Erythroblast (primary cell): ENCODE data around the gene GRIK4.

Experiments used
- DNase-seq, 2 experiments: peaks; one replicate each; lab custom pipeline; 2025; lab: John Stamatoyannopoulos, UW
- GATA1 ChIP-seq: IDR thresholded peaks from 2 replicates; pipeline ENCODE4 v1.6.1; 2011; ENCODE audit warnings: low read depth, mild to moderate bottlenecking, control low read depth, low read length, moderate library complexity
- POLR2A ChIP-seq: IDR thresholded peaks from 2 replicates; pipeline ENCODE4 v1.6.1; 2011; ENCODE audit warnings: mild to moderate bottlenecking, low read length

GRIK4 gene, protein sequence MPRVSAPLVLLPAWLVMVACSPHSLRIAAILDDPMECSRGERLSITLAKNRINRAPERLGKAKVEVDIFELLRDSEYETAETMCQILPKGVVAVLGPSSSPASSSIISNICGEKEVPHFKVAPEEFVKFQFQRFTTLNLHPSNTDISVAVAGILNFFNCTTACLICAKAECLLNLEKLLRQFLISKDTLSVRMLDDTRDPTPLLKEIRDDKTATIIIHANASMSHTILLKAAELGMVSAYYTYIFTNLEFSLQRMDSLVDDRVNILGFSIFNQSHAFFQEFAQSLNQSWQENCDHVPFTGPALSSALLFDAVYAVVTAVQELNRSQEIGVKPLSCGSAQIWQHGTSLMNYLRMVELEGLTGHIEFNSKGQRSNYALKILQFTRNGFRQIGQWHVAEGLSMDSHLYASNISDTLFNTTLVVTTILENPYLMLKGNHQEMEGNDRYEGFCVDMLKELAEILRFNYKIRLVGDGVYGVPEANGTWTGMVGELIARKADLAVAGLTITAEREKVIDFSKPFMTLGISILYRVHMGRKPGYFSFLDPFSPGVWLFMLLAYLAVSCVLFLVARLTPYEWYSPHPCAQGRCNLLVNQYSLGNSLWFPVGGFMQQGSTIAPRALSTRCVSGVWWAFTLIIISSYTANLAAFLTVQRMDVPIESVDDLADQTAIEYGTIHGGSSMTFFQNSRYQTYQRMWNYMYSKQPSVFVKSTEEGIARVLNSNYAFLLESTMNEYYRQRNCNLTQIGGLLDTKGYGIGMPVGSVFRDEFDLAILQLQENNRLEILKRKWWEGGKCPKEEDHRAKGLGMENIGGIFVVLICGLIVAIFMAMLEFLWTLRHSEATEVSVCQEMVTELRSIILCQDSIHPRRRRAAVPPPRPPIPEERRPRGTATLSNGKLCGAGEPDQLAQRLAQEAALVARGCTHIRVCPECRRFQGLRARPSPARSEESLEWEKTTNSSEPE

DNA sequence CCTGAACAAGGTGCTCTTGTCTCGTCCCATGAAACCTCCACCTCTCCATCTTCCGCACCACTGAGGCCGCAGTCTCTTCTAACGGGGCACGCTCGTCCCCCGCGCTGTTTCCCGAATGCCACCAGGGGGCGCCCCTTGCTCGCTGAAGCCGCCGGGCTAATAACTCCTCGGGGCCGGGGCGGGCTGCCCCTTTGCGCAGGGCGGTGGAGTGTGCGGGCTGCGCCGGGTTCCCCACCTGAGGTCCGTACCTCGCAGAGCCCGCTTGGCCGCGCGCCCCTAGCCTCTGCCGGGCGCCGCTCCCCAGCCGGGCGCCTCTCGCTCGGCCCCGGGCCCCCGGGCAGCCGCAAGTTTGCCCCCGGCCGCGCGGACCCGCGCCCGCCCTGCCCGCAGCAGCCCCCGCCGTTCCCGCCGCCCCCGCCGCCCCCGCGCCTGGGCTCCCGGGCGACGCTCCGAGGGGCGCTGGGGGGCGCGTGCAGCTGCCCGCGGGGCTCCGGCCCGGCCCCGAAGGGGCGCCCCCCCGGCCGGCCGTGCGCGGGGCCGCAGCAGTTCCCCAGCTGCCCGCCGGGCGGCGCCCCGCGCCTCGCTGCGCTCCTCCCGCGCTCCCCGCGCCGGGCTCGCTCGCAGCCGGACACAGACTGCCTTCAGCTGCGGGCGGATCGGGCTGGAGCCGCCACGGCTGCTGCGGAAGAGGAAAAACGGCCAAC lies at the start of gene GRIK4:
TSS of gene GRIK4 (plus strand) at position 633 of the 704 bp plus-strand sequence. CDS start 148,571 bp downstream, outside the sequence.
- TF ChIP-seq GATA1, result no peak
- TF ChIP-seq POLR2A, result no peak
- DNase-seq, result peak; percentile 74 to 84

DNA sequence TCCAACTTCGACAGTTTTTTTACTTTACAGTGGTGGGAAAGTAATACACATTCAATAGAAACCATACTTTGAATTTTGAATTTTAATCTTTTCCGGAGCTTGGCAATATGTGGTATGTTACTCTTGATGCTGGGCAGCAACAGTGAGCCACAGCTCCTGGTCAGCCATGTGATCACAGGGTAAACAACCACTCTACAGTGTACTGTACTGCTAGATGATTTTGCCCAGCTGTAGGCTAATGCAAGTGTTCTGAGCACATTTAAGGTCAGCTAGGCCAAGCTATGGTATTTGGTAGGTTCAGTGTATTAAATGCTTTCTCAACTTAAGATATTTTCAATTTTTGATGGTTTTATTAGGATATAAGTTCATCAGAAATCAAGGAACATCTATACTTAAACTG lies 48.7 kb upstream of the GRIK4 start:
- TF ChIP-seq POLR2A (no peak), GATA1 (no peak)
- DNase-seq, result no peak

DNA sequence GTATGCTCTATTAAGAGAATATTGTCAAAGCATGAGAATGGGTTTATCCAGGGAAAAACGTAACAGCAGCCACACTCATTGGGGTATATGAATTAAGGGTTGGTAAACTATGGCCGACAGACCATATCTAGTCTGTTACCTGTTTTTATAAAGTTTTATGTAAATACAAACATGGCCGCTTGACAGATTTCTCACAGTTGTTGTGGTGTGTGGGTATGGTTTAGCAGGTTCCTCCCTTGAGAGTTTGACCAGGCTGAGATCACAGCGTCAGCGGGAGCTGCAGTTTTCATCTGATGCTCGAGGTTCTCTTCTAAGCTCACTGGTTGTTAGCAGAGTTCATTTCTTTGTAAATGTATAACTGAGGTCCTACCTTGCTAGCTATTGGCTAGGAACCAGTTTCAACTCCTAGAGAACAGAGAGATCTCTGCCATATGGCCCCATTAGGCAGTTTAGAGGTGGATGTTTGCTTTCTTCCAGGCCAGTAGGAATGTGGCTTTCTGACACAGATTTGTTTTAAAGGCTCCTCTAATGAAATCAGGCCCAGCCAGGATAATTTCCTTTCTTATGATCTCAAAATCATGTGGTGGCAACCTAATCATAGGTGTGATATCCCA lies 45.5 kb upstream of the GRIK4 start:
- no peak for DNase-seq
- TF ChIP-seq GATA1 (no peak), POLR2A (no peak)

DNA sequence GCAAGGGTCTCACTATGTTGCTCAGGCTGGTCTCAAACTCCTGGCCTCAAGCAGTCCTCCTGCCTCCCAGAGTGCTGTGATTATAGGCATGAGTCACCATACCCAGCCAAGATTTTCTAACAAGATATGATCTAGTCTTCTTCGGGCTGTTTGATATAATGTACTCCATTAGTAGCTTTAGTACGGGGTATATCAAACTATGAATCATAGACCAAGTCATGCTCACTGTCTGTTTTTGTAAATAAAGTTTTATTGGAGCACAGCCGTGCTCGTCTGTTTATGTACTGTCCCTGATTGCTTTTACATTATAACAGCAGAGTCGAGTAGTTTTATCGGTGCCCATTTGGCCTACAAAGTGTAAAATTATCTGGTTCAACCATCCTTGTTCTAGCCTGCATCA lies 43.9 kb upstream of the GRIK4 start:
- peak in 1 of 2 experiments; percentile 23 for DNase-seq
- TF ChIP-seq POLR2A (no peak), GATA1 (no peak)

DNA sequence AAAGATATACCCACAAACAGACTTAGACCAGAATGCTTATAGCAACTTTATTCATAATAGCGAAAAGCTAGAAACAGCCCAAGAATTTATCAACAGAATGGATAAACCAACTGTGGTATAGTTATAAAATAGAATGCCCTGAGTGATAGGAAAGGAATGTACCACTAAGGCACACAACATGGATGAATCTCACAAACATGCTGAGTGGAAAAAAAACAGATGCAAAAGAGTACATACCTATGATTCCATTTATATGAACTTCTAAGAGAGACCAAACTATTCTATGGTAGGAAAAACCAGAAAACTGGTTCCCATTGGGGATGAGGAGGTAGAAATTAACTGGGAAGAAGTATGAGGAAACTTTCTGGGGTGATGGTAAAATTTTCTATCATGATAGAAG lies 40.4 kb upstream of the GRIK4 start:
- no peak for DNase-seq

DNA sequence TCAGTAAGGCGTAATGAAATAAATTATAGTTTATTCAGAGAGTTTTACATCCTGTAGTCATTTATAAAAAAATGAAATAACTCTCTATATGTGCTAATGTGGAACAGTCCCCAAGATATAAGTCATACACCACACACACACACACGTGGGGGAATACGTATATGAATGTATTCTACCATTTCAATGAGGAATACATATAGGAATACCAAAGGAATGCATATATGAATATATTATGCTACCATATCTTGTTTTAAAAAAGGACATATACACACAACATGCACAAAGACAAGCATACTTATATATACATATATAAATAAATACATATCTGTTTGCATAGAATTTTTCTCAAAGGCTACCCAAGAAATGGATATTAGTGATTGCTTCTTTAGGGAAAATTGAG lies 39.6 kb upstream of the GRIK4 start:
- TF ChIP-seq GATA1 (no peak), POLR2A (no peak)
- DNase-seq, result no peak

More for the DNA sequence above, 40.4 kb upstream of the GRIK4 start:
- no peak for TF ChIP-seq POLR2A
- no peak for TF ChIP-seq GATA1

DNA sequence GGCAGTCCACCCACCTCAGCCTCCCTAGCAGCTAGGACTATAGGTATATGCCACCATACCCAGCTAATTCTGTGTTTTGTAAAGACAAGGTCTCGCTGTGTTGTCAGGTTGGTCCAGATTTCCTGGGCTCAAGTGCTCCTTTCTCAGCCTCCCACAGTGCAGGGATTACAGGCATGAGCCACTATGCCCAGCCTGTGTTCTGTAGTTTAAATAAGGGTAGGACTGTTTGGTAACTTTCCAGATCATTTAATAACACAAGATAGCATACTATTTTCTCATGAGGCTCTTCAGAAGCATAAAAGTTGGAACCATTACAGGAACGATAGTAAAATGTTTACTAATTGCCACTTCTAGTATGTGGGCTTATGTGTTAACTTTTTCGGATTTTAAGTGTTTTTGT lies 38.0 kb upstream of the GRIK4 start:
- DNase-seq, result no peak
- TF ChIP-seq GATA1 (no peak), POLR2A (no peak)

DNA sequence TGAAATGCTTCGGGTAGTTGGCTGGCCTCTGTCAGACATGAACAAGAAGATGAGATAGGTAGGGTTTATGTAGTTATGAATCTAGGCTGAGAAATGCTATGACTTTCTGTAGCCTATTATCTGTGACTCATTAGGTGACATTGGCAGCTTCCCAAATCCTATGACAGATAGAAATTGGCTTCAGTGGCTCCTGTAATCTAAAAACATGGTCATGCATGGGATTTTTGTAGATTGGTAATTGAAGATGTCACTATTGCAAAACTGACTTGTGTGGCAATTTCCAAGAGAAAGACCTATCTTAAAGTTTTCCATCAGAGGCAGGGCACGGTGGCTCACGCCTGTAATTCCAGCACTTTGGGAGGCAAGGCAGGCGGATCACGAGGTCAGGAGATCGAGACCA lies 29.4 kb upstream of the GRIK4 start:
- peak; percentile 63 to 76 for DNase-seq
- TF ChIP-seq GATA1 (no peak), POLR2A (no peak)

DNA sequence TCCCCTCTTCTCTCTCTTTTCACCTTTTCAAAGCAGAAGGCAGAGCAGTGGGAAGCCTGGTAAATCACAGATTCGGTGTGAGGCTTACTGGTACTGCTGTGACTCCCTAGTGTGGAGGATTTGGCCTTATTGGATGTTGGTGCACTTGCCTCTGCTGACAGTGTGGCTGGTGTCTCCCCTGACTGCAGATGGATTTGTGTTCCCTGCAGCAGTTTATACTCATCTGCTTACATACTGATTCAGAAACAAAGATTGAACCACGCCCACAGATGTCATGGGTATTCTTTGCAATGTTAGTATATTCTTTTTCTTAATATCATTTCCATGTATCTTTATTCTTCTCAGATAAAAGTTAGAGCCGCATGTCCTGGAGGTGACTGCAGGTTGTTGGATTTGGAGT lies 26.8 kb upstream of the GRIK4 start:
- DNase-seq, result no peak
- TF ChIP-seq GATA1, result no peak
- TF ChIP-seq POLR2A, result no peak

DNA sequence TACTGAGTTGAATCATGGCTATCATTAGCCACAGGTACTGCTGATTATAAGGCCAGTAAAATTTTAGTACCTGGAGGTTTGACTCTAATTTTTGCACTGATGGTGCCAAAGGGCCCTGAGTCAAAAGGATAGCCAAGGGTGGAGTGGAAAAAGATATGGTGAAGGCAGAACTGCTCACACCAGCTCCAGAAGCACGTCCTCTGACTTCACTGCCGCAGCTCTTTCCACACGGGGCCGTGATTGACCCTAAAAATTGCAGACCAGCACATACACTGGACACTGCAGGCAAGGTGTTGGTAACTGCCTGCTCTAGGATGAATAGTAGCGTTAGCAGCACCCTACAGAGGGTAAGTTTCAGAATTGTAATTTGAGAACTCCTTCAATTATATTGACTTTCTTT lies 25.4 kb upstream of the GRIK4 start:
- TF ChIP-seq POLR2A, result no peak
- no peak for TF ChIP-seq GATA1
- no peak for DNase-seq

DNA sequence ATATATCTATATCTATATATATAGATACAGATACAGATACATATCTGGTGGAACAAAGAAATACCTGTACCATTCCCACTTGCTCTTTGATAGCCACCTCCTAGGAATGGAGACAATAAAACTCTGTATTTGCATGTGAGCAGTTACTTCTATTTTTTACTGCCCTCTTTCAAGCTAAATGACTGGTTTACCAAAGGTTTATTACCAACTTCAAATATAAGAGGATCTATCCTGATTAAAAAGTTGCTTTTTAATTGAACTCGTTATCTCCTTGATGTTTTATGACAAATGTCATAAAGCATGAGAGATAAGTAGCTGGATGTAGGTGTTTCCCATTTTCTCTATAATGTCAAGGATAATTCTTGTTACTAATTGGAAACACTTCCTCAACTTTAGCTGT lies 21.7 kb upstream of the GRIK4 start:
- TF ChIP-seq GATA1 (no peak), POLR2A (no peak)
- DNase-seq, result no peak

DNA sequence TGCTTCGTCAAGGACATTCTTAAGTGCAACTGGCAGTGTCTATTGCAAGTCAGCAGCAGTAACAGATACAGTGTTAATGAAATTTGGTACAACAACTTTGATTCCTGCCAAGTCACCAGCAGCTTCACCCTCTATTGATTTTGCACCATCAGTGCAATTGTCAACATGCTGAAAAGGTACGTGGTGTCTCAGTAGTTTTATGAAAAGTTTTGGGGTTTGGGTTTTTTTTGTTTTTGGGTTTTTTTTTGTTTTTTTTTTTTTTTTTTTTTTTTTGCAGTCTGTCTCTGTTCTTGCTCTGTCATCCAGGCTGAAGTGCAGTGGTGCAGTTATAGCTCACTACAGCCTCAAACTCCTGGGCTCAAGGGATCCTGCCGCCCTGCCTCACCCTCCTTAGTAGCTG lies 19.1 kb upstream of the GRIK4 start:
- DNase-seq, result no peak
- TF ChIP-seq GATA1 (no peak), POLR2A (no peak)

DNA sequence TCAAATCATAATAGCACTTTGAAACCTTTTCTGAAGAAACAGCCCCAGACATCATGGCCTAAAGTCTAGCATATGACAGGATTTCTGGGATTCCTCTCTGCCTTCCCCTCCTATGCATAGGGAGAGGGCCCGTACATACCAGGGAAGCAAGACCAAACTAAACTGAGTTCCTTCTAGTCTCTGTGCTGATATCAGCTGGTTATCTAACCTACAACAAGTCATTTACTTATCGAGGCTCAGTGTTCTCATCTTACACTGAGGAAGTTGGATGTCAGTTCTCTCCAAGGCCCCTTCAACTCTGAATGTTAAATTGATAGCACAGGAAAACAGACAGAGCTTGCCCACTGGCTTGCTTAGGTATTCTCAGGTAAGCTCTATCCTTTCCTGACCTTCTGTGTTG lies 17.0 kb upstream of the GRIK4 start:
- TF ChIP-seq POLR2A (no peak), GATA1 (no peak)
- DNase-seq, result no peak

DNA sequence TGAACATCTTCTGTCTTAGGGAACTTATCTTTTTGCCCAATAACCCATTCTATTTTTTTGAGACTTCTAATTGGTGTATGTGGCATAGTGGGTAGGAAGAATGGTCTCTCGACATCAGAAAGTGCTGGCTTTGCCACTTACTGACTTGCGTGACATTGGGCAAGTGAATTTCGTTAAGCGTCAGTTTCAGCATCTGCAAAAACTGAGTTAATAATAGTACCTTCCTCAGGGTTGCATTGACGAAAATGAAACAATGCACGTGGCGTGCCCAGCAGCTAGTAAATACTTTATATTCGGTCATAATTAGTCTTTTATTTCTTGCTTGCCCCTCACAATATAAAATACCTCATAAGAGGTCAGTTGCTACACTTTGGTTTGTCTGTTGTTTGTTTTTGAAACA lies 12.5 kb upstream of the GRIK4 start:
- no peak for DNase-seq
- TF ChIP-seq GATA1, result no peak
- TF ChIP-seq POLR2A, result no peak
